ENCODE measurements around the gene RD3L.
A peak's percentile ranks its signal among the peaks of the same experiment; 100 is the strongest.
"Not testable (repeated sequence)": the region's sequence is repeated elsewhere in the genome, so short reads cannot be mapped to it uniquely, and the experiment has no call there.

Gene RD3L

DNA sequence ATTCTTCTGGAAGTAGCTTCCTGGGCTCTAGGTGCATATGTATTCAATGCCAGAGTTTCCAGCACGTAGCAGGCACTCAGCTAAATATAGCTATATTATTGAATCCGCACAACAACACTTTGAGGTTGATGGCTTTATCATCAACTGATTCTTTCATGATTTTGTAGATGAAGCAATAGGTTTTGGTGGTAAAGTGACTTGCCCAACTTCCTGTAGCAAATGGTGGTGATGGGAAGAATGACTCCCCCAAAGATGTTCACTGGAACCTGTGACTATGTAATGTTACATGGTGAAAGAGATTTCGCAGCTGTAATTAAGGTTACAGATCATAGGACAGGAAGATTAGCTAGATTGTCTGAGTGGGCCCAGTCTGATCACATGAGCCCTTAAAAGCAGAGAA, 10.9 kb downstream of the RD3L start:
- DNase-seq (ENCODE audit: low read depth) = no peak
- in situ Hi-C loops (cut with HindIII; ENCODE audit: low sequenced_read_pairs) = no loop called here
- TF ChIP-seq, protein P1, sequence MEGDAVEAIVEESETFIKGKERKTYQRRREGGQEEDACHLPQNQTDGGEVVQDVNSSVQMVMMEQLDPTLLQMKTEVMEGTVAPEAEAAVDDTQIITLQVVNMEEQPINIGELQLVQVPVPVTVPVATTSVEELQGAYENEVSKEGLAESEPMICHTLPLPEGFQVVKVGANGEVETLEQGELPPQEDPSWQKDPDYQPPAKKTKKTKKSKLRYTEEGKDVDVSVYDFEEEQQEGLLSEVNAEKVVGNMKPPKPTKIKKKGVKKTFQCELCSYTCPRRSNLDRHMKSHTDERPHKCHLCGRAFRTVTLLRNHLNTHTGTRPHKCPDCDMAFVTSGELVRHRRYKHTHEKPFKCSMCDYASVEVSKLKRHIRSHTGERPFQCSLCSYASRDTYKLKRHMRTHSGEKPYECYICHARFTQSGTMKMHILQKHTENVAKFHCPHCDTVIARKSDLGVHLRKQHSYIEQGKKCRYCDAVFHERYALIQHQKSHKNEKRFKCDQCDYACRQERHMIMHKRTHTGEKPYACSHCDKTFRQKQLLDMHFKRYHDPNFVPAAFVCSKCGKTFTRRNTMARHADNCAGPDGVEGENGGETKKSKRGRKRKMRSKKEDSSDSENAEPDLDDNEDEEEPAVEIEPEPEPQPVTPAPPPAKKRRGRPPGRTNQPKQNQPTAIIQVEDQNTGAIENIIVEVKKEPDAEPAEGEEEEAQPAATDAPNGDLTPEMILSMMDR (IDR thresholded peaks at IDR 0.05; ENCODE audit: low read depth, low read length, missing control alignments) = no peak
- H3K4me3 ChIP-seq (ENCODE audit: low read depth, low read length) = no peak overlapping the region

DNA sequence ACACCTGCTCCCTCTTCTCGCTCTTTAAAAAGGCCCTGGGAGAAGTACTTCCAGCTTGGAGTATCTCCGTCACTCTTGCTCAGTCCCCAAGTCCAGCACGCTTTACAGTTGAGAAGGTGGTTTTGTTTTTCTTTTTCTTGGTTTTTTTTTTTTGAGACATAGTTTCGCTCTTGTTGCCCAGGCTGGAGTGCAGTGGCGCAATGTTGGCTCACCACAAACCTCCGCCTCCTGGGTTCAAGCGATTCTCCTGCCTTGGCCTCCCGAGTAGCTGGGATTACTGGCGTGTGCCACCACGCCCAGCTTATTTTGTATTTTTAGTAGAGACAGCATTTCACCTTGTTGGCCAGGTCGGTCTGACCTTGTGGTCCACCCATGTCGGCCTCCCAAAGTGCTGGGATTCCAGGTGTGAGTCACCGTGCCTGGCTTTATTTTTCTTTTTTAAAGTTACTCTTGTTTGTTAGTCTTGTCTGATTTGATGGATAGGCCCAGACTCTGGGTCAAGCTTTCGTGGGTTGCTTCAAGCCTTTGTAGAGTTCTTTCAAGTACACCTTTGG, 12.2 kb downstream of the RD3L start:
- no peak for DNase-seq (ENCODE audit: low read depth)
- H3K4me3 ChIP-seq (ENCODE audit: low read depth, low read length) = no peak overlapping the region
- in situ Hi-C loops (cut with HindIII; ENCODE audit: low sequenced_read_pairs) = no loop called here
- TF ChIP-seq, protein P1 (IDR thresholded peaks at IDR 0.05; ENCODE audit: low read depth, low read length, missing control alignments) = no peak

- in situ Hi-C loops (cut with HindIII; ENCODE audit: low sequenced_read_pairs) = no loop called here
- DNase-seq (ENCODE audit: low read depth) = no peak
- TF ChIP-seq, protein P1 (IDR thresholded peaks at IDR 0.05; ENCODE audit: low read depth, low read length, missing control alignments) = no peak
- H3K4me3 ChIP-seq (ENCODE audit: low read depth, low read length) = no peak within 1 kb of the TSS
These were observed 14.1 kb downstream of the RD3L start, which contains the start of gene TDRD9 for GRCh38 chr14:103928011-103928890. TSS of gene TDRD9 (plus strand) at chr14:103928456. CDS start at chr14:103928510, 54 bp downstream.

DNA sequence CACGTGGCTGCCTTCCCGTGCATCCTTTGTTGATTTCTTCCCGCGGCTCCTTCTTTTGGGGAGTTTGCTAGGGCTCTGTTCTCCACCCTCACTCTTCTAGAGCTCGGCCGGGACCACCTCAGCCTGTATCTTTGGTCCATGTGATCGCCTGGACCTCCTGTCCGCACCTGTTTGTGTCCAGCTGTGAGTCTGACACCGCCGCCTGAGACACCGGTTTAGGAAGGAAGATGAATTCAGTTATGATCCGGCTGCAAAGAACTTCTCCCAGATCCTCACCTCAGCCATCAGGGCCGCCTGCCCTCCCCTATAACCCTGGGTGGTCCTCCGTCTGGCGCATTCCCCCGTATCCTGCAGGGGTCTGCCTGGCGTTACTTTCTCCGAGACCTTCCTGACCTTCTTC, 14.8 kb downstream of the RD3L start:
- TF ChIP-seq, protein P1 (IDR thresholded peaks at IDR 0.05; ENCODE audit: low read depth, low read length, missing control alignments) = no peak
- in situ Hi-C loops (cut with HindIII; ENCODE audit: low sequenced_read_pairs) = no loop called here
- DNase-seq (ENCODE audit: low read depth) = no peak
- no peak overlapping the region for H3K4me3 ChIP-seq (ENCODE audit: low read depth, low read length)

DNA sequence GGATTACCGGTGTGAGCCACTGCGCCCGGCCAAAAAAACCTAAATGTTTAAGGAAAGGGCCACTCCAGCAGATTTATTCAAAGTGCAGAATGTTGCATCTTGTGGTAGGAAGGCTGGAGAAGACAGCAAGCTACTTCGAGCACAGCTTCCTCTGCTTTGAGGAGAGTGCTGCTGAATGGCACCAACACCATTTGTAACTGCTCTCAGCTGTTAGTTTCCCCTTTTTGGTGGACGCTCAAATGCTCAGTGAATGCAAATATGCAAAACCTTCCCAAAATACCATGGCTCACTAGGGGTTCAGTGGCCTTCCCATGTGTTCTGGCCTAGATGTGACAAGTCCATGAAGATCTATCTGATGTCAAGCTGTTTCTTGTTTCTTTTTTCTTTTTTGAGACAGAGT, 17.0 kb downstream of the RD3L start:
- TF ChIP-seq, protein P1 (IDR thresholded peaks at IDR 0.05; ENCODE audit: low read depth, low read length, missing control alignments) = no peak
- DNase-seq (ENCODE audit: low read depth) = no peak
- H3K4me3 ChIP-seq (ENCODE audit: low read depth, low read length) = no peak overlapping the region
- in situ Hi-C loops (cut with HindIII; ENCODE audit: low sequenced_read_pairs) = no loop called here

DNA sequence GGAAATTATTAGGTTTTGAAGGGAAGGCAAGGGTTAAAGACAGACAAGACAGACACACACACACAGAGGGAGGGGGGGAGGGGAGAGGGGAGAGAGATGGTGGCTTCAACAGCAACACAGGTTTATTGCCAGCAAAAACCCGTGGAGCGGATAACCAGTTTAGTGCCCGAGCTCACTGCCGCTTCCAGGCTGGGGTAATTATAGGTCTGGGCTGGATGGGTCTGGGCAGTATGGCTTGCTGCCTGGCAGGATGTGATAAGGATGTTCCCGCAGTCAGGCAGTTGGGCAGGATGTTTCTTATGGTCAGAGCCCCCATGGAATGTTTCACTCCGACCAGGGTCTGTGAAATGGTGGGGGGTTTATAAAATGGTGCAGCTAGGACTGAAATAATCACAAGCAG, 18.5 kb downstream of the RD3L start:
- H3K4me3 ChIP-seq (ENCODE audit: low read depth, low read length) = no peak overlapping the region
- DNase-seq (ENCODE audit: low read depth) = no peak
- TF ChIP-seq, protein P1 (IDR thresholded peaks at IDR 0.05; ENCODE audit: low read depth, low read length, missing control alignments) = no peak
- in situ Hi-C loops (cut with HindIII; ENCODE audit: low sequenced_read_pairs) = no loop called here

DNA sequence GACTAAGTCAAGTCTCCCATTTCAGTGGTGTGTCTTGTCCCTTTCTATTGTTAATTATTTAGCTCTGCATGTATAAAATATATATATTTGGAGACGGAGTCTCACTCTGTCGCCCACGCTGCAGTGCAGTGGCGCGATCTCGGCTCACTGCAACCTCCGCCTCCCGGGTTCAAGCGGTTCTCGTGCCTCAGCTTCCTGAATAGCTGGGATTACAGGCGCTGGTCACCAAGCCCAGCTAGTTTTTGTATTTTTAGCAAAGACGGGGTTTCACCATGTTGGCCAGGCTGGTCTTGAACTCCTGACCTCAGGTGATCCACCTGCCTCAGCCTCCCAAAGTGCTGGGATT, 20.5 kb downstream of the RD3L start:
- DNase-seq (ENCODE audit: low read depth); in situ Hi-C loops (cut with HindIII; ENCODE audit: low sequenced_read_pairs): not testable (repeated sequence)
- peak overlapping the region; percentile 94 for H3K4me3 ChIP-seq (ENCODE audit: low read depth, low read length)

Measured in astrocyte of the cerebellum (primary cell).